HL-60 (cell line): ENCODE data around the gene CETP.

Source experiments
- DNase-seq, 2 experiments: peaks; one replicate each; pipeline ENCODE4 v3.0.0-alpha.2; 2010 to 2020; ENCODE audit warnings: low read depth in 1 of 2, low spot score in 1 of 2
- H3K27ac ChIP-seq: fragments of 250-450 bp; sonication (Bioruptor Pico); replicated peaks from 2 replicates; pipeline ENCODE4 v1.5.1; 2020; ENCODE audit warnings: mild to moderate bottlenecking, moderate library complexity
- H3K27me3 ChIP-seq: fragments of 250-450 bp; sonication (Bioruptor Pico); 2 replicates; pipeline ENCODE4 v1.5.1; 2021; ENCODE audit warnings: mild to moderate bottlenecking, moderate library complexity; ENCODE audit not compliant: insufficient read depth, poor library complexity, severe bottlenecking
- H3K4me3 ChIP-seq: replicated peaks from 2 replicates; pipeline ENCODE4 v1.5.1; 2011; ENCODE audit warnings: mild to moderate bottlenecking, control low read depth, low read length; ENCODE audit not compliant: insufficient read depth
- CTCF ChIP-seq: IDR thresholded peaks from one replicate; pipeline ENCODE4 v1.5.1; 2011; ENCODE audit warnings: low read length, control low read depth, inconsistent platforms; ENCODE audit not compliant: insufficient read depth
- GABPA ChIP-seq: IDR thresholded peaks from 2 replicates; pipeline ENCODE4 v1.6.1; 2012; ENCODE audit warnings: low read depth
- POLR2AphosphoS5 ChIP-seq: IDR thresholded peaks from 2 replicates; pipeline ENCODE4 v1.6.1; 2012; ENCODE audit warnings: low read depth
- REST ChIP-seq: IDR thresholded peaks from 2 replicates; pipeline ENCODE4 v1.6.1; 2012; ENCODE audit warnings: low read depth; ENCODE audit not compliant: insufficient replicate concordance
- SPI1 ChIP-seq: IDR thresholded peaks from 2 replicates; pipeline ENCODE4 v1.6.1; 2012; ENCODE audit warnings: low read depth, mild to moderate bottlenecking, borderline replicate concordance

The CETP gene

GRCh38 chr16:57031156-57031555 lies 69.4 kb downstream of the CETP start:
- Histone ChIP-seq H3K4me3 (no peak overlapping the region), H3K27me3 (no peaks in the 10 kb centered on the region), H3K27ac (no peak overlapping the region)
- no peak for TF ChIP-seq REST
- no peak for TF ChIP-seq GABPA
- TF ChIP-seq POLR2AphosphoS5: no peak
- TF ChIP-seq SPI1: no peak
- TF ChIP-seq CTCF: no peak
- DNase-seq: no peak

- DNase-seq: no peak
- TF ChIP-seq POLR2AphosphoS5 (no peak), CTCF (no peak), GABPA (no peak), REST (no peak), SPI1 (no peak)
- H3K4me3 ChIP-seq: no peak overlapping the region
- no peak overlapping the region for H3K27ac ChIP-seq
- H3K27me3 ChIP-seq: no peaks in the 10 kb centered on the region
Observed at GRCh38 chr16:57032346-57032745, 70.6 kb downstream of the CETP start.

- H3K27ac ChIP-seq: no peak overlapping the region
- H3K4me3 ChIP-seq: no peak overlapping the region
- no peaks in the 10 kb centered on the region for H3K27me3 ChIP-seq
- DNase-seq: no peak
- TF ChIP-seq CTCF: no peak
- TF ChIP-seq GABPA: no peak
- no peak for TF ChIP-seq SPI1
- no peak for TF ChIP-seq POLR2AphosphoS5
- no peak for TF ChIP-seq REST
Observed at GRCh38 chr16:57032931-57033330, 71.2 kb downstream of the CETP start.
